GM18526 (cell line): ENCODE data around the gene IGF2BP3.

Experiments
- POLR2A ChIP-seq: IDR thresholded peaks from 3 replicates; pipeline ENCODE4 v1.6.1; 2011; ENCODE audit not compliant: insufficient read length; ENCODE audit errors: extremely low read depth

IGF2BP3 gene

DNA sequence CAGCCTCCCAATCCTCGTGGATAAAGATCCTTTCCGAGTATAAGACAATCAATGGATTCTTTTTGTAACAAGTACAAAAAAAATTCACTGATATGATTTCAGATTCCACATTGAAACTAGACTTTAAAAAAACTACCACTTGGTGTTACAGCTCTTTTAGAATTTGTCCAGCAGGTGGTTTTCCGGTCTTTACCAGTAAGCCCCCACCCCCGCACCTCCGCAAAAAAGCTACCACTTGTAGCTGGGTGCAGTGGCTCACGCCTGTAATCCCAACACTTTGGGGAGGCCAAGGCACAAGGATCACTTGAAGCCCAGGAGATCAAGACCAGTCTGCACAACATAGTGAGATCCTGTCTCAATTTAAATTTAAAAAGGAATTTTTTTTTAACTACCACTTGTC, 19.8 kb downstream of the IGF2BP3 start:
- no peak for TF ChIP-seq POLR2A

DNA sequence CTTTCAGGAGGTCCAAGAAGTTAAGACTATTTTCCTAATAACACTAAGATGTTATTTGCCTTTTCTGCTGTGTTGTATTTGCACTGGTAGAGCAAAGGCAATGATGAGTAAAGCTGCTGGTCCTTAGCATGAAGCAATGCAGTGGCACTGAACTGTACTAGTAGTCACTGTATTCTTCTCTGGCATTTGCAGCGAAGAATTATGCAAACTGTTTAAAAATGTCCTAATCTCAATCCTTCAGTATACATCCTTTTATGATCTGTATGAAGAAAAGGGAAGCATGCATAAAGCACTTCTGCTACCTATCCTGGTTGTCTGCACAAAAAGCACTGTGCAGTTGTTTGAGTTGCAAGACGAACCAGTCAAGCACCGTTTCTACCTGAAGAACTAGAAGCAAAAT, 20.4 kb downstream of the IGF2BP3 start:
- TF ChIP-seq POLR2A, result no peak

DNA sequence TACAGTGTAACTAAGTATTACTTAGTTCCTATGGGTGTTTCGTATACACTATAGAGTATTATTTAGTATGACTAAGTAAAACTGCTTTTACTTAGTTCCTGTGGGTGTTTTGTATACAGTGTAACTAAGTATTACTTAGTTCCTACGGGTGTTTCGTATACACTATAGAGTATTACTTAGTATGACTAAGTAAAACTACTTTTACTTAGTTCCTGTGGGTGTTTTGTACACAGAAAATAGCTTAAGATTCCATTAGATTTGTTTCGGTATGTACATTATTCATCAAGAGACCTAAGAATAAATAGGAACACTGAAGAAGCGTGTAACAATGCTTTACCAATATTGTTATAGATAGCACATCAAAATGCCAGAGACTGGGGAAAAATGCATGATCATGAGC, 25.0 kb downstream of the IGF2BP3 start:
- no peak for TF ChIP-seq POLR2A

DNA sequence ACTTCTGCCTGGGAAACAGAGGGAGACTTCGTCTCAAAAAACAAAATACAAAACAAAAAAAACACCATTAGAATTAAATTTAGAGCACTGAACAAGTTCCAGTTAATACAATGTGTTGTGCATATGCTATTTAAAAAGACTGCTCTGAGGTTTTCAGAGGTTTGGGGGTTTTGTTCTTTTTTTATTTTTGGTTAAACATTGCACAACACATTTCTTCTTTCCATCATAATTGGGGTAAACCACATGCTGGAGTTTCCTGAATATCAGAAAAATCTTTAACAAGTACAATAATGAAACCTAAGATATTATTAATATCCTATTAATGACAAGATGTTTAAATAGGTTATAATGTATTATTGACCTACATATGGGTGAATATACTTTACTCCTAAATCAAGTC, 26.3 kb downstream of the IGF2BP3 start:
- no peak for TF ChIP-seq POLR2A

DNA sequence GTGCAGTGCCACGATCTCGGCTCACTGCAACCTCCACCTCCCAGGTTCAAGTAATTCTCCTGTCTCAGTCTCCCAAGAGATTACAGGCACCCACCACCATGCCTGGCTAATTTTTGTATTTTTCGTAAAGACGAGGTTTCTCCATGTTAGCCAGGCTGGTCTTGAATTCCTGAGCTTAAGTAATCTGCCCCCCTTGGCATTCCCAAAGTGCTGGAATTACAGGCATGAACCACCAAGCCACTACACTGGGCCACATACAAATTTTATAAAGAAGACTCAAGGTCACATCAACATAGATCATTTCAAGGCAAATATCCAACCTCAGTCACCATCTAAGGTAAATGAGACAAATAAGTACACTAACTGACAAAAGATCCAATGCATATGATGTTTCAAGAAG, 32.1 kb downstream of the IGF2BP3 start:
- no peak for TF ChIP-seq POLR2A

DNA sequence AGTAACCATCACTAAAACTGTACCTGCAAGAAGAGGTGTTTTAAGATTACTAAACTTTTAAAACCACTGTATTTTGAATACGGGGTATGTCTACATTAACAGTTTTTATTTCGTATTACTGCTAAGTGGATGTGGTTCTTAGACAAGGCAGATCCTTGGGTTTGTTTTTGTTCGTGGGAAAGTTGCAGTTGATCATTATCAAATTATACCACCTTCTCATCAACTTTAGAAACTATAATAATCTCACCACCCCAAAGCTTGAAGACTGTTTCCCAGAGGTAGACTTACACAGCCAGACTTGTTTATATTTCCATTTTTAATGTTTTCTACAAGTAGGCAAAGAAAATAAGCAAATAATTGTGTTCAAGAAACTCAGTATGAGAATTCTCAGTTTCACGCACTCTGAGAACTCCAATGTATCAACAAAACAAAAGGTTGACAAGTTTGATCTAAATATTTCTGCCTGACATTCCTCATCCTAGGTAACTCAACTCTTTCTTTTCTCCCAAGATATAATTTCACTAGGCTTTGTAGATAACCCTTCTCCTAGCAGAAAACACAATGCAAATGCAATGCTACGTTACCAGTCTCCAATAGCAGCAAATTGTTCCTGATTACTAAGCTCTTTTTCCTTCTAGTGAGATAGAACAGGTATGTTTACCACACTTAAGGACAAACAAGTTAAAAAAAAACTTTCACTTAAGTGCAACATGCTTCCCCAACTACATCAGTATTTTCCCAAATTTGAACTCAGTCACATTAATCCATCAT, 36.0 kb downstream of the IGF2BP3 start:
- TF ChIP-seq POLR2A, result no peak

DNA sequence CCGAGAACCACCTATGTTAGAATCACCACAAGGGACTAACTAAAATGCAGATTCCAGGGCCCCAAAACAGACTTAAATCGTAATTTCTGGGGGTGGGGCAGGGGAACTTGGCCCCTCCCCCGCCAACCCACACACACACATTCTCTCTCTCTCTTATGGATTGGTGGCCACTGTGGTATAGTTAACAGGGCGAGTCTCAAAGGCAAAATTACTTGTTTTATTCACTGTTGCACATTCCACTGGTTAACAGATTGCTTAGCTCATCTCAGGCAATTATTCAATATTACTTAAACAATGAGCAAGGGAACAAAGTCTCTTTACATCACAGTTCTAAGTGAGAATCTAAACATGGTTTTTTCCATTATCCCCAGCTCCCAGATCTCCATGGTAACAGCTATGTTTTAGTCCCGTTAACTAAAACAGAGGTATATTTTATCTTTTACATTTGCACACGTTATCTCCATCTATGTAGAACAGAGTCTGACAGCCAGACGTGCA, 38.5 kb downstream of the IGF2BP3 start:
- no peak for TF ChIP-seq POLR2A

DNA sequence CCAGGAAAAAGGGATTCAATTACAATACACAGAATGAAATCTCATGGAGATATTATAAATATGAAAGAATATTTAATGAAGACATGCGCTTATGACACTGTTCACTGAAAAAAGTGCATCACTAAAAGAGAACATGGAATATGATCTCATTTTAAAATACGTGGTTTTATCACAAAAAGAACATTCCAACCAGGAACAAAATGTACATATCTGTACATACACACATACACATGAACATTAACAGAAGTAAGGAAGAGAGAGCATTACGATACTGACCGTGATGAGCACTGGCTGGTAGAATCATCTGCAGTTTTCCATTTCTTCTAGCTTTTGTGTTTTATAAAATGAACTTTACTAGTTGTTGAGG, 39.4 kb downstream of the IGF2BP3 start:
- no peak for TF ChIP-seq POLR2A

DNA sequence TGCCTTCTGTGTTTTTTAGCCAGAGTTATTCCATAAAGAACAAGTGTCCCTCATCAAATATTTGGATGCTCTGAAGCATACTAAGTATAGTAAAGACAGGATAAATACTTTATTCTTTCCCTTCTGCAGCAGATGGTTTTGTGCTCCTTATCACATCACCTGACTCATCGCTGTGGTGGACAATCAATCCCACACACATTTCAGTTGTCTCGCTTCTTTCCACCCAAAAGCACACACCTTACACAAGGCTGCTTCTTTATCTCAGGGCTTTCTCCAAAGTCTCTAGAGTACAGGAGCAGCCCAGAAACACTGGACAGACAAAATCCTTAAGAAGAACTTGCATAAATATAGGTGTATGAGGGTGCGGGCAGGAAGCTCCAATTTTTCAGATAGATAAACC, 43.4 kb downstream of the IGF2BP3 start:
- TF ChIP-seq POLR2A, result no peak

DNA sequence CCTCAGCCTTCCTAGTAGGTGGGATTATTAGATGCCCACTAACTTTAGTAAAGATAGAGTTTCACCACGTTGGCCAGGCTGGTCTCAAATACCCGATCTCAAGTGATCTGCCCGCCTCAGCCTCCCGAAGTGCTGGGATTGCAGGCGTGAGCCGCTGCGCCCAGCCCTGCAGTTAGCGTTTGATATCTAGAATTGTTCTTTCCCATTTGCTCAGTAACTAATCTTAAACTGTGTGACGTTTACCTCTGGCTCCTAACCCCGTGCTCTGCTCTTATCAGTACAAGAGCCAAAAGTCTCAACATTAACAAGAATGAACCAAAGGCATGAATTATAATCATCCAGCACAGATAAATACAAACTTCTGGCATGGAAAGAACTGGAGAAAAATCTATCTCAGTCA, 47.4 kb downstream of the IGF2BP3 start:
- no peak for TF ChIP-seq POLR2A

DNA sequence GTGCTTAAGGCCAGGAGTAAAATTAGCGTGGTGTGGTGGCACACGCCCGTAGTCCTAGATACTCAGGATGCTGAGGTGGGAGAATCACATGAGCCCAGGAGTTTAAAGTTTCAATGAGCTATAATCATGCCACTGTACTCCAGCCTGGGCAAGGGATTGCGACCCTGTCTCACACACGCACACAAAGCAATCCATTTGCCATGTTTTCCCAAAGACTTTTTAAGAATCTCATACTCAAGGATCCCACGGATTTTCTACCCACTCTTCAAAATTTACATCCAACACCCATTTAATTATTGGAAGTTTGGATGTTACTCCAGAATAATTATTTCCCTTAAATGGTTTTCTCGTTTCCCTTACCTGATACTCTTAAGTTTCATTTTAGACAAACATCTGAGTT, 47.9 kb downstream of the IGF2BP3 start:
- TF ChIP-seq POLR2A, result no peak

DNA sequence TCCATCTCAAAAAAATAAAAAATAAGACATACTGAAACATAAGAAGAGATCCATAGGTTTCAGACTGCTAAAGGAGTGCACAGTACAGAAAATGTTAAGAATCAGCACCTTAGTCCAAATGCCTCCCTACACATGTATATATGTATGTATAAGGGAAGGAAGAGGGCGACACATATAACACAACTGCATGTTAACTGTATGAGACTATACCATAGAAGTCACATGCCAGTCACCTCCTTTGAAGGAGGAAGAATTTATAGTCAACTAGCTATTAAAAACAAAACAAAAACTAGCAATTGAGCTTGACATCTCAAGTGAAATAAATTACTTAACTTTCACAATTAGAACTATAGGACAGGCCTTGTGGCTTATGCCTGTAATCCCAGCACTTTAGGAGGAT, 50.4 kb downstream of the IGF2BP3 start:
- no peak for TF ChIP-seq POLR2A

DNA sequence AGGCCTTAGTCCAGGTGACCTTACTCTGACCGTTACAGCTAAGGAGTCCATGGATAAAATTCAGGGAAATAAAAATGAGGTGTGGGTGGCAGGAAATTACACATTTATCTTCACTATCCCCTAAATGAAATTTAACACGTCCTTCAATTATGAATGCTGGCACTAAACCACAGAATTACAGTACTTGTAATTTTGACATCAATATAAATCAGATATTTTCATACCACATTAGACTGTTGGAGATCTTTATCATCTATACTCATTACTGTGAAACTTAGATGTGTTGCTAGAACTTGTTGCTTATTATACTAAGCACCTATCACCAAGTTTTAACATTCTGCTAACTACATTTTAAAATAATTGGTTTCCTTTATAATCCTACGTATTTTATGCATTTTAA, 51.1 kb downstream of the IGF2BP3 start:
- no peak for TF ChIP-seq POLR2A

DNA sequence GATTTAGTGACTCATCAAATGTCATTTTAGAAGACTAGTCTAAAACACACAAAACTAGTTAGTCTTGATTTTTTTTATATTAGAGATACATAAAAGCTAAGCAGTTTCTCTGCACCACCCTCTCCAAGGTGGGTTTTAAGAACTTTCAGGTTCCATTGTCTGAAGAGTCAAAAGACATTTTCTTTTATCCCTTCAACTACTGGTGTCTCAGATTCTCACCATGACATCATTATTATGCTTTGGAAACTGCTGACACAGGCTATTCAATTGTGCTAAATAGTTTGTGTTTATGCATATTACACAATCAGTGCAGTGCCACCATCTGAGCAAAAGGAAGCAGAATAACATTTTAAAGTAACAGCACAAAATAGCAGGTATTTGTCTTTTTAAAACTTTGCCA, 52.2 kb downstream of the IGF2BP3 start:
- no peak for TF ChIP-seq POLR2A

DNA sequence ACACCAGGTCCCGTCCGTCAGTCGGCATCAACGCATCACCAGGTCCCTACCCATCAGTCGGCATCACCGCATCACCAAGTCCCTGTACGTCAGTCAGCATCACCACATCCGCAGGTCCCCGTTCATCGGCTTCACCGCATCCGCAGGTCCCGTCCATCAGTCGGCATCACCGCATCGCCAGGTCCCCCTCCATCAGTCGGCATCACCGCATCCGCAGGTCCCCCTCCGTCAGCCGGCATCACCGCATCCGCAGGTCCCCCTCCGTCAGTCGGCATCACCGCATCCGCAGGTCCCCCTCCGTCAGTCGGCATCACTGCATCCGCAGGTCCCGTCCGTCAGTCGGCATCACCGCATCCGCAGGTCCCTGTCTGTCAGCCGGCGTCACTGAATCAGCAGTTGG, 55.1 kb downstream of the IGF2BP3 start:
- no peak for TF ChIP-seq POLR2A

DNA sequence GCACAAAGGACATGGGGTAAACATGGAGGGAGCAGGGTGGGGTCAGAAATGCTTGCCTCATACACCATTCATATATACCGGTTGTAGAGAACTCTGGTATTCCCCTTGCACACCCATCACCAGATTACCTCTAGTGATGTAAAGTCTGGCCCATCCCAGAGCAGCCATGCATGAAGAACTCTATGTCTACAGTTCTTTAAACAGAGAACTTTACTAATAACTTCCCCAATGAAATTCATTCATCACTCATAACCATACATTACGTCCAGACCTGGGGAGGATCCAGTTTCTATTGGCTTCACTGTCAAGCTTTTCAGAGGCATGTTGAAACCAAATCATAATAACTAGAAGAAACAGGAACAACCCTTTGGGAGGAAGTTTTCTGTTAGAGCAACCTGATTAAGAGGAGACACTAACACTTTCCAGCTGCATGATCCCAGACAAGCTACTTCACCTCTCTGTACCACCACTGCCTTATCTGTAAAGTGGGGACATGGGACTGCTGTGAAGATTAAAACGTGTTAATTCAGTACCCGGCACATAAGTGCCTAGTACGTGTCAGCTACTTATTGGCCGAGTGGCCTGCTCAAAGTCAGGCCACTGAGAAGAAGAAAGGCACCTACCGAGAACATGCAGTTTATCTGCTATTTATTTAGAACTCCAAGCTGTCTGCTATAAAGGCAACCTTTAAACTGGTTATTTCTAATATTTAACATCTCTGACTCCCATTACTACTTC, 59.7 kb downstream of the IGF2BP3 start:
- TF ChIP-seq POLR2A, result no peak

DNA sequence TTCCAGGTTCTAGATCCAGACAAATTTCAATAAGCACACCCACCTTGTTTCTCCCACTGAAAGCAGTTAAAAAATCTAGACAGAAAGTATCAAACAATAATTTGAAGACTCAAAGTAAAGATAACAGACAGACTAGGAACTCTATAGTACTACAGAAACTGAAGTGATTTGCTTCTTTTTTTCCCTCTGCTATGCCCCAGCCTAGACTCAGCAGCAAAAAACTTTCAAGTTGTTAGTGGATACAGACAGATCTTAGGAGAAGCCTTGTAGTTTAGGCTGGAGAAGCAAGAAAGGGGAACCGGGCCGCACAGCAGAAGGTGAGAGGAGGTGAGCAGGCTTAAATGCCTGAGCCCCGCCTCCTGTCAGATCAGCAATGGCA, 65.1 kb downstream of the IGF2BP3 start:
- TF ChIP-seq POLR2A, result no peak
